Measurements from ENCODE around the gene GALNT12. TPM values are rescaled to one million over a fixed set of nuclear protein-coding genes. Genes with fewer than 3 reads are reported as not detected.

GALNT12 gene
- total and polyA plus RNA-seq, 2 experiments from 2014 or later, result 14.6 to 23.6 TPM

DNA sequence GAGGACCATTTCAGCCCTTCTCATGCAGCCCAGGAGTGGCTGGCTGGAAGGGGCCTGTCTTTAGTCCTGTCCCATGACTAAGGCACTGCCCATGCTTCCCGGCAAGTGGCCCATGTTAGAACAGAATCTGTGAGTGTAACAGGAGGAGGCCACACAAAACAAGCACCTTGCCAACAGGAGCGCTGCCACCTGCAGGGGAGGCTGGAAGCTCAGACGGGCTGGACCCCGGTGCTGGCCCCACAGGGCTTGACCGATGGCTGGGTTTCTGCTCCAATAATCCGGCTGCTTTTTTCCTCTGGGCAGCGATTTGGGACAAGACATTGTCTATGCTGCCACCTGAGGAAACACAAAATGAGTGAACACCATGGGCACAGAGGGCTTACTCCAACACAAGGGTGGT is 39.6 kb upstream of the GALNT12 start:
- H3K9me3 Mint-ChIP-seq, result no peaks in the 10 kb centered on the region; the same call in 2 of the 3 replicates

GRCh38 chr9:98768344-98768743 is 39.1 kb upstream of the GALNT12 start:
- Histone ChIP-seq H3K36me3 (ENCODE audit: insufficient read depth) (peaks cover 26% of the 10 kb centered on the region), H3K9me2 (ENCODE audit: insufficient read depth) (no peaks in the 10 kb centered on the region), H3K4me1 (ENCODE audit: insufficient read depth) (no peaks in the 10 kb centered on the region), H4K20me1 (replicated peaks; ENCODE audit: insufficient read depth) (peaks cover 5% of the 10 kb centered on the region; the same call in 1 of the 2 replicates), H3F3A (replicated peaks; ENCODE audit: low read depth) (no peaks in the 10 kb centered on the region), H3K4me2 (no peak overlapping the region), H3K79me2 (replicated peaks; ENCODE audit: insufficient read depth) (no peaks in the 10 kb centered on the region), H3K4me3 (no peak overlapping the region), H3K27ac (ENCODE audit: low read depth) (no peak overlapping the region), H2AFZ (no peak overlapping the region), H3K27me3 (ENCODE audit: insufficient read depth) (no peaks in the 10 kb centered on the region)
- Mint-ChIP-seq H3K4me3 (no peak overlapping the region), H3K4me1 (no peaks in the 10 kb centered on the region), H3K27ac (no peak overlapping the region; the same call in 1 of the 2 replicates), H3K36me3 (ENCODE audit: low read depth) (peaks cover 70% of the 10 kb centered on the region), H3K9me3 (no peaks in the 10 kb centered on the region; the same call in 2 of the 3 replicates), H3K27me3 (ENCODE audit: insufficient read depth, low read depth, poor library complexity) (peaks cover 8% of the 10 kb centered on the region)
- DNase-seq (ENCODE audit: low spot score), result no peak
- ATAC-seq, result no peak
- TF ChIP-seq JUNB (IDR thresholded peaks at IDR 0.05; ENCODE audit: unreplicated experiment) (no peak), REST (IDR thresholded peaks at IDR 0.05; ENCODE audit: unreplicated experiment) (no peak), STAT1 (IDR thresholded peaks at IDR 0.05; ENCODE audit: unreplicated experiment) (no peak), EZH2phosphoT487 (IDR thresholded peaks at IDR 0.05; ENCODE audit: unreplicated experiment) (no peak), ZNF331 (CRISPR knock-in tag; IDR thresholded peaks at IDR 0.05; ENCODE audit: low read depth) (no peak), NANOG (IDR thresholded peaks at IDR 0.05; ENCODE audit: borderline replicate concordance) (no peak), POLR2AphosphoS5 (IDR thresholded peaks at IDR 0.05; ENCODE audit: low read depth) (no peak), EZH2 (IDR thresholded peaks at IDR 0.05; ENCODE audit: low read depth, unreplicated experiment) (no peak)
- TF ChIP-seq, protein P1, sequence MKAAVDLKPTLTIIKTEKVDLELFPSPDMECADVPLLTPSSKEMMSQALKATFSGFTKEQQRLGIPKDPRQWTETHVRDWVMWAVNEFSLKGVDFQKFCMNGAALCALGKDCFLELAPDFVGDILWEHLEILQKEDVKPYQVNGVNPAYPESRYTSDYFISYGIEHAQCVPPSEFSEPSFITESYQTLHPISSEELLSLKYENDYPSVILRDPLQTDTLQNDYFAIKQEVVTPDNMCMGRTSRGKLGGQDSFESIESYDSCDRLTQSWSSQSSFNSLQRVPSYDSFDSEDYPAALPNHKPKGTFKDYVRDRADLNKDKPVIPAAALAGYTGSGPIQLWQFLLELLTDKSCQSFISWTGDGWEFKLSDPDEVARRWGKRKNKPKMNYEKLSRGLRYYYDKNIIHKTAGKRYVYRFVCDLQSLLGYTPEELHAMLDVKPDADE (IDR thresholded peaks at IDR 0.05), result no peak

More for the DNA sequence above, 39.6 kb upstream of the GALNT12 start:
- H3K36me3 Mint-ChIP-seq (ENCODE audit: low read depth), result peaks cover 66% of the 10 kb centered on the region
- no peak for ATAC-seq
- no peak overlapping the region for H2AFZ ChIP-seq
- H3F3A ChIP-seq (replicated peaks; ENCODE audit: low read depth), result no peaks in the 10 kb centered on the region
- H3K4me1 Mint-ChIP-seq, result no peaks in the 10 kb centered on the region
- H3K27ac Mint-ChIP-seq, result no peak overlapping the region; the same call in 1 of the 2 replicates
- H3K4me1 ChIP-seq (ENCODE audit: insufficient read depth), result no peaks in the 10 kb centered on the region
- H3K27ac ChIP-seq (ENCODE audit: low read depth), result no peak overlapping the region
- peaks cover 5% of the 10 kb centered on the region; the same call in 1 of the 2 replicates for H4K20me1 ChIP-seq (replicated peaks; ENCODE audit: insufficient read depth)
- no peak for DNase-seq (ENCODE audit: low spot score)
- no peaks in the 10 kb centered on the region for H3K27me3 ChIP-seq (ENCODE audit: insufficient read depth)
- H3K27me3 Mint-ChIP-seq (ENCODE audit: insufficient read depth, low read depth, poor library complexity), result peaks cover 8% of the 10 kb centered on the region
- H3K4me2 ChIP-seq, result no peak overlapping the region
- no peaks in the 10 kb centered on the region for H3K9me2 ChIP-seq (ENCODE audit: insufficient read depth)
- TF ChIP-seq CTCF (conservative IDR thresholded peaks at IDR 0.05; ENCODE audit: low read depth in 2 of 2) (peak in 1 of 2 experiments; percentile 41; a peak in 2 of 4 replicates), EZH2phosphoT487 (IDR thresholded peaks at IDR 0.05; ENCODE audit: unreplicated experiment) (no peak)
- peaks cover 26% of the 10 kb centered on the region for H3K36me3 ChIP-seq (ENCODE audit: insufficient read depth)
- H3K4me3 Mint-ChIP-seq, result no peak overlapping the region
- no peak overlapping the region for H3K4me3 ChIP-seq
- no peaks in the 10 kb centered on the region for H3K79me2 ChIP-seq (replicated peaks; ENCODE audit: insufficient read depth)
